VCaP (cell line): ENCODE data around the gene SOX15.

Experiments
- H3K27ac ChIP-seq: fragments of 450-650 bp; 2 replicates; pipeline ENCODE4 v1.5.1; 2017
- CTCF ChIP-seq: fragments of 450-650 bp; conservative IDR thresholded peaks from 2 replicates; pipeline ENCODE4 v1.5.1; 2017; ENCODE audit warnings: mild to moderate bottlenecking, moderate library complexity

The SOX15 gene

GRCh38 chr17:7557147-7557764, 32.6 kb downstream of the SOX15 start:
- no peak for TF ChIP-seq CTCF
- peak overlapping the region; percentile 87 for H3K27ac ChIP-seq

- no peak for TF ChIP-seq CTCF
Measured at GRCh38 chr17:7556627-7557026, 33.3 kb downstream of the SOX15 start.

GRCh38 chr17:7555320-7555948, 34.5 kb downstream of the SOX15 start:
- TF ChIP-seq CTCF, result no peak
- H3K27ac ChIP-seq, result no peak overlapping the region

More at GRCh38 chr17:7556627-7557026, 33.3 kb downstream of the SOX15 start:
- H3K27ac ChIP-seq, result peak overlapping the region; percentile 87

GRCh38 chr17:7553356-7553755, 36.5 kb downstream of the SOX15 start:
- no peak for TF ChIP-seq CTCF
- no peak overlapping the region for H3K27ac ChIP-seq

GRCh38 chr17:7552621-7553051, 37.3 kb downstream of the SOX15 start:
- no peak overlapping the region for H3K27ac ChIP-seq
- no peak for TF ChIP-seq CTCF

GRCh38 chr17:7551396-7551795, 38.5 kb downstream of the SOX15 start:
- H3K27ac ChIP-seq, result no peak overlapping the region
- no peak for TF ChIP-seq CTCF

- no peak overlapping the region for H3K27ac ChIP-seq
- no peak for TF ChIP-seq CTCF
Measured at GRCh38 chr17:7550344-7550743, 39.5 kb downstream of the SOX15 start.
